GM12878 (cell line): ENCODE data around the gene ADISSP. TPM values are rescaled to one million over a fixed set of nuclear protein-coding genes. Genes with fewer than 3 reads are reported as not detected.

ENCODE experiments used
- ATAC-seq: fragments of 200-7000 bp; cut with Tn5 transposase; 3 replicates; pipeline ENCODE4 v1.9.1; 2020; ENCODE audit warnings: mild to moderate bottlenecking, moderate library complexity
- BruUV-seq: library from RNA; stranded (reverse); fragments of 400-500 nt; replicated peaks from 2 replicates; lab custom pipeline; 2021; lab: Mats Ljungman, UMichigan
- CTCF ChIA-PET: fragments of 300-600 bp; sonication (Branson Sonifier 250); formaldehyde crosslinking; extraction: SDS; loops from one replicate; lab custom pipeline; 2021; ENCODE audit warnings: inconsistent platforms; lab: Yijun Ruan, JAX
- POLR2A ChIA-PET: fragments of 350-600 bp; formaldehyde crosslinking; extraction: SDS; loops from one replicate; lab custom pipeline; 2021; ENCODE audit warnings: inconsistent platforms; lab: Charles Lee
- RAD21 ChIA-PET: fragments of 300-600 bp; sonication (Branson Sonifier 250); formaldehyde crosslinking; loops from one replicate; lab custom pipeline; 2023; ENCODE audit warnings: antibody characterized with exemption; ENCODE audit not compliant: unreplicated experiment; lab: Charles Lee
- SMC1A ChIA-PET: fragments of 300-600 bp; sonication (Branson Sonifier 250); formaldehyde crosslinking; loops from one replicate; lab custom pipeline; 2023; ENCODE audit not compliant: unreplicated experiment, uncharacterized antibody; lab: Charles Lee
- DNase-seq: peaks from one replicate; pipeline ENCODE4 v3.0.0-alpha.2; 2011; ENCODE audit warnings: low read depth, low spot score
- FAIRE-seq: peaks from 3 replicates; lab custom pipeline; 2011; peaks lifted over from hg19 to GRCh38; lab: Jason Lieb, UNC
- H2AFZ ChIP-seq: 2 replicates; pipeline ENCODE4 v1.6.0; 2011; ENCODE audit warnings: low read depth, low read length, control low read depth; ENCODE audit not compliant: control insufficient read depth
- H3K27ac ChIP-seq: 2 replicates; pipeline ENCODE4 v1.5.1; 2011; ENCODE audit warnings: control low read depth; ENCODE audit not compliant: control insufficient read depth, insufficient read depth
- H3K27me3 ChIP-seq, 2 experiments: replicated peaks in 1 of 2; 2 replicates each; pipeline versions ENCODE4 v1.6.0 to v1.6.1; 2011; ENCODE audit warnings: low read length in 1 of 2; ENCODE audit not compliant: control insufficient read depth in 2 of 2, insufficient read depth in 2 of 2
- H3K36me3 ChIP-seq, 2 experiments: 2 replicates each; pipeline ENCODE4 v1.5.1; 2011; ENCODE audit warnings: low read length in 1 of 2; ENCODE audit not compliant: control insufficient read depth in 2 of 2, insufficient read depth in 2 of 2
- H3K4me1 ChIP-seq: 2 replicates; pipeline ENCODE4 v1.6.1; 2011; ENCODE audit warnings: mild to moderate bottlenecking, low read length, moderate library complexity, mixed read lengths; ENCODE audit not compliant: control insufficient read depth, insufficient read depth
- H3K4me2 ChIP-seq: 2 replicates; pipeline ENCODE4 v1.6.0; 2011; ENCODE audit warnings: control low read depth; ENCODE audit not compliant: control insufficient read depth, insufficient read depth
- H3K4me3 ChIP-seq: fragments of 200-600 bp; sonication (generic); 2 replicates; pipeline ENCODE4 v1.5.1; 2016
- H3K79me2 ChIP-seq: 2 replicates; pipeline ENCODE4 v1.6.0; 2011; ENCODE audit warnings: low read length; ENCODE audit not compliant: control insufficient read depth, insufficient read depth
- H3K9ac ChIP-seq: 2 replicates; pipeline ENCODE4 v1.8.0; 2011; ENCODE audit warnings: low read length, control low read depth, mixed read lengths; ENCODE audit not compliant: control insufficient read depth, insufficient read depth
- H3K9me3 ChIP-seq: replicated peaks from 3 replicates; pipeline ENCODE4 v1.5.1; 2011; ENCODE audit warnings: mild to moderate bottlenecking, low read length; ENCODE audit not compliant: control insufficient read depth, insufficient read depth
- H4K20me1 ChIP-seq: 2 replicates; pipeline ENCODE4 v1.6.0; 2011; ENCODE audit not compliant: control insufficient read depth, insufficient read depth
- ATF7 ChIP-seq: fragments of 450-650 bp; IDR thresholded peaks from 2 replicates; pipeline ENCODE4 v1.6.1; 2016; ENCODE audit warnings: low read depth, mild to moderate bottlenecking
- CHD2 ChIP-seq: IDR thresholded peaks from 2 replicates; pipeline ENCODE4 v1.6.1; 2011; ENCODE audit warnings: low read depth, low read length, improper control_type of control experiment, borderline replicate concordance
- ELK1 ChIP-seq: IDR thresholded peaks from 2 replicates; pipeline ENCODE4 v1.6.1; 2012; ENCODE audit warnings: low read depth, low read length, improper control_type of control experiment
- NFXL1 ChIP-seq: fragments of 450-650 bp; IDR thresholded peaks from 2 replicates; pipeline ENCODE4 v1.6.1; 2017; ENCODE audit warnings: antibody characterized with exemption, mild to moderate bottlenecking, borderline replicate concordance
- RAD21 ChIP-seq: IDR thresholded peaks from 2 replicates; pipeline ENCODE4 v1.6.1; 2011; ENCODE audit warnings: mild to moderate bottlenecking, low read depth, low read length, moderate library complexity; ENCODE audit not compliant: insufficient read depth
- SKIL ChIP-seq: fragments of 450-650 bp; IDR thresholded peaks from 2 replicates; pipeline ENCODE4 v1.6.1; 2017; ENCODE audit warnings: mild to moderate bottlenecking, low read depth, inconsistent platforms; ENCODE audit not compliant: poor library complexity, severe bottlenecking
- ZNF274 ChIP-seq: IDR thresholded peaks from one replicate; pipeline ENCODE4 v1.8.0; 2011; ENCODE audit not compliant: insufficient read length, insufficient read depth
- WGBS: methylation state at CpG from one replicate; pipeline ENCODE4 v1.1.6; 2016; ENCODE audit warnings: low lambda C conversion rate; ENCODE audit not compliant: insufficient replicate concordance, insufficient coverage; ENCODE audit errors: missing lambda C conversion rate; 5-methylcytosine and 5-hydroxymethylcytosine counted together
- in situ Hi-C: fragments of 300-500 bp; cut with MboI; formaldehyde crosslinking; loops from 9 replicates; pipeline ENCODE4 v1.14.3; 2018; ENCODE audit warnings: mixed read lengths
- intact Hi-C: fragments of 100-400 bp; cut with micrococcal nuclease; formaldehyde crosslinking; loops from one replicate; pipeline ENCODE4 v1.14.2; 2022; ENCODE audit not compliant: unreplicated experiment
- polyA plus RNA-seq, 11 experiments: library from polyadenylated mRNA; depleted of rRNA in 4 of 11; unstranded in 6 of 11; stranded (reverse) in 5 of 11; fragments of >200 nt; fragmentation: Nextera tagmentation in 4 of 11; fragmentation: Illumina TruSeq in 1 of 11; extraction: Ambion mirVana in 4 of 11; extraction: Trizol in 1 of 11; gene quantifications; 1 replicate in 1 of 11; 2 replicates in 10 of 11; pipeline versions ENCODE4 v1.2.1 to v1.2.3, GENCODE V29; 2011 to 2016; ENCODE audit warnings: inconsistent platforms in 2 of 11, missing spikeins in 2 of 11, low read depth in 1 of 11
- total RNA-seq, 4 experiments: library from RNA; depleted of rRNA in 3 of 4; stranded (reverse); fragments of >200 nt in 3 of 4; fragmentation: Illumina TruSeq in 1 of 4; extraction: Trizol in 1 of 4; gene quantifications; 2 replicates each; pipeline versions ENCODE4 v1.2.1 to v1.2.3, GENCODE V29; 2013 to 2021

ADISSP gene
- total and polyA plus RNA-seq, 10 of the 15 experiments (the other 5 are each of a cell fraction or from before 2014, with no cell fraction given): 0.80 to 96.3 (median 38.6) TPM

- TF ChIP-seq CHD2 (no peak), NFXL1 (no peak), ZNF274 (no peak)
- TF ChIP-seq, all 136 proteins: peak for 0
Observed at GRCh38 chr20:3755269-3755668, 12.3 kb downstream of the ADISSP start (continued).

- no peaks in the 10 kb centered on the region for H3K79me2 ChIP-seq
- no peak for FAIRE-seq
- CTCF ChIA-PET: interaction anchor here (1.3 to 4.1 kb wide), 3 partner anchors 13 to 113 kb away, joined by 3 to 52 read pairs (median 3); partner anchors contain the start of gene ADISSP
- TF ChIP-seq SKIL: no peak
- TF ChIP-seq RAD21: no peak
- no peak for TF ChIP-seq ELK1
- no peak for TF ChIP-seq ATF7
- no peaks in the 10 kb centered on the region for H3K27me3 ChIP-seq
- H3K9ac ChIP-seq: no peak overlapping the region
- no peak for ATAC-seq
- WGBS: 90% methylated on average over 16 of the region's 16 CpGs
- H4K20me1 ChIP-seq: no peaks in the 10 kb centered on the region
- H2AFZ ChIP-seq: no peak overlapping the region
- no peaks in the 10 kb centered on the region for H3K4me1 ChIP-seq
- SMC1A ChIA-PET: no interaction called here
- DNase-seq: no peak
- no peaks in the 10 kb centered on the region for H3K9me3 ChIP-seq
- H3K4me3 ChIP-seq: no peak overlapping the region
- RAD21 ChIA-PET: no interaction called here
- no peak overlapping the region for H3K4me2 ChIP-seq
- BruUV-seq: no TSS peak
- peaks cover 0 to 2% of the 10 kb centered on the region in 2 experiments; a peak in 1 of 4 replicates for H3K36me3 ChIP-seq
- POLR2A ChIA-PET: no interaction called here
- intact Hi-C loops: no loop called here
- no peak overlapping the region for H3K27ac ChIP-seq
- in situ Hi-C loops: no loop called here
Observed at GRCh38 chr20:3754276-3754630, 13.3 kb downstream of the ADISSP start.
